Body of pancreas (tissue), 4 donors: ENCODE results near the gene PSD2. TPM values are rescaled to one million over a fixed set of nuclear protein-coding genes. Genes with fewer than 3 reads are reported as not detected.

Experiments
- ATAC-seq: fragments of 150-250 bp; one replicate; pipeline ENCODE4 v1.9.1; 2016
- DNase-seq, 4 donors: peaks; one replicate each; pipeline ENCODE4 v3.0.0-alpha.2; 2019
- H3K27ac ChIP-seq, 4 donors: fragments of 200-600 bp; sonication (generic); 1 replicate in 3 of 4; 2 replicates in 1 of 4; pipeline versions ENCODE4 v1.5.1 to v1.6.1; 2016 to 2019; ENCODE audit warnings: mild to moderate bottlenecking in 1 of 4, mixed read lengths in 1 of 4, moderate library complexity in 1 of 4
- H3K27me3 ChIP-seq, 2 donors: fragments of 200-600 bp; sonication (generic); one replicate each; pipeline ENCODE4 v1.6.0; 2016; ENCODE audit warnings: mild to moderate bottlenecking in 1 of 2
- H3K36me3 ChIP-seq, 2 donors: fragments of 200-600 bp; sonication (generic); replicated peaks in 1 of 2; 2 replicates each; pipeline ENCODE4 v1.5.1; 2016; ENCODE audit warnings: low read depth in 2 of 2; ENCODE audit not compliant: insufficient read depth in 1 of 2
- H3K4me1 ChIP-seq: fragments of 200-600 bp; sonication (generic); one replicate; pipeline ENCODE4 v1.6.0; 2016
- H3K4me3 ChIP-seq, 2 donors: fragments of 200-600 bp; sonication (generic); 1 replicate in 1 of 2; 2 replicates in 1 of 2; pipeline ENCODE4 v1.5.1; 2016 to 2019
- H3K9me3 ChIP-seq, 3 donors: fragments of 200-600 bp; sonication (generic); 1 replicate in 2 of 3; 2 replicates in 1 of 3; pipeline ENCODE4 v1.5.1; 2016
- POLR2A ChIP-seq, 3 donors: fragments of 450-650 bp; IDR thresholded peaks; one replicate each; pipeline ENCODE4 v1.6.1; 2016; ENCODE audit warnings: antibody characterized with exemption in 3 of 3, mild to moderate bottlenecking in 2 of 3
- WGBS, 2 donors: methylation state at CpG; one replicate each; pipeline ENCODE4 v1.1.5; 2017; 5-methylcytosine and 5-hydroxymethylcytosine counted together
- intact Hi-C: fragments of 100-400 bp; cut with DNase I; formaldehyde crosslinking; loops from one replicate; pipeline ENCODE4 v1.15.1; 2023
- total RNA-seq, 2 donors: library from RNA; depleted of rRNA; stranded (reverse); fragments of >200 nt; gene quantifications; one replicate each; pipeline ENCODE4 v1.1.0, GENCODE V29; 2016
- TF ChIP-seq, protein P1 (sequence below), 7 experiments: fragments of 450-650 bp in 4 of 7; fragments of 200-600 bp in 3 of 7; sonication (generic) in 3 of 7; IDR thresholded peaks; one replicate each; pipeline ENCODE4 v1.5.1; 2016 to 2019; ENCODE audit warnings: antibody characterized with exemption in 7 of 7

The PSD2 gene
- total RNA-seq, 2 donors from 2014 or later: 0.52 TPM; not detected in 1

DNA sequence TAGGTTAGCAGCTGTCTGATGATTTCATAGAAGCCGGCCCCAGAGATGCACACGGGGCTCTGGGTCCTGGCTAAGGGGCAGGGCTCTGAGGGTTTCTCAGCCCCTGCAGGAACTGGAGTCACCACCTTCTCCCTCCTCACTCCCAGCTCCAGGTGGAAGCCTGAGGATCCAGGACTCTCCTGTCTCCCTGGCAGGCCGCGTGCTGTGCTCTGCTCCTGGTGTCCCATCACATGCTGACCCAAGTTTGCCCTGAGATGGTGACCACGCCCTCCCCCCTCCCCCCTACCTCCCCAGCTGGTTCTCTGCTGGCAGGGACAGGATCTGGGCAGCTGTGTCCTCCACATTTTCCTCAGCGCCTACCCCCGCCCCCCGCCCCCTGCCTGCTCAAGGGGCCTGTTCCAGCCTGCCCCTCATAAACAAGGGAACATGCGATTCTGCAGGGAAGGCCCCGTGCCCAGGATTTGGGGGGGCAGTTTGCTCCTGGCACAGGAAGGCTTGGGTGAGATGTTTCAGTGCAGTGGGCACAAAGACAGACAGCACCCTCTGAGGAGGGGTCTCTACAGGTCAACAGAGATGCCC, 87.4 kb downstream of the PSD2 start:
- Histone ChIP-seq H3K4me1 (no peaks in the 10 kb centered on the region), H3K4me3 (no peak overlapping the region), H3K9me3 (no peaks in the 10 kb centered on the region), H3K27ac (no peak overlapping the region), H3K27me3 (no peaks in the 10 kb centered on the region), H3K36me3 (no peaks in the 10 kb centered on the region)
- 84% methylated on average over 10 of the region's 10 CpGs; no CpG with 5 or more reads in 1 of the 2 donors for WGBS, 2 donors
- intact Hi-C loops: no loop called here
- DNase-seq (no peak), ATAC-seq (no peak)
- TF ChIP-seq, protein P1, sequence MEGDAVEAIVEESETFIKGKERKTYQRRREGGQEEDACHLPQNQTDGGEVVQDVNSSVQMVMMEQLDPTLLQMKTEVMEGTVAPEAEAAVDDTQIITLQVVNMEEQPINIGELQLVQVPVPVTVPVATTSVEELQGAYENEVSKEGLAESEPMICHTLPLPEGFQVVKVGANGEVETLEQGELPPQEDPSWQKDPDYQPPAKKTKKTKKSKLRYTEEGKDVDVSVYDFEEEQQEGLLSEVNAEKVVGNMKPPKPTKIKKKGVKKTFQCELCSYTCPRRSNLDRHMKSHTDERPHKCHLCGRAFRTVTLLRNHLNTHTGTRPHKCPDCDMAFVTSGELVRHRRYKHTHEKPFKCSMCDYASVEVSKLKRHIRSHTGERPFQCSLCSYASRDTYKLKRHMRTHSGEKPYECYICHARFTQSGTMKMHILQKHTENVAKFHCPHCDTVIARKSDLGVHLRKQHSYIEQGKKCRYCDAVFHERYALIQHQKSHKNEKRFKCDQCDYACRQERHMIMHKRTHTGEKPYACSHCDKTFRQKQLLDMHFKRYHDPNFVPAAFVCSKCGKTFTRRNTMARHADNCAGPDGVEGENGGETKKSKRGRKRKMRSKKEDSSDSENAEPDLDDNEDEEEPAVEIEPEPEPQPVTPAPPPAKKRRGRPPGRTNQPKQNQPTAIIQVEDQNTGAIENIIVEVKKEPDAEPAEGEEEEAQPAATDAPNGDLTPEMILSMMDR (IDR thresholded peaks at IDR 0.05): no peak
- no peak for TF ChIP-seq POLR2A (IDR thresholded peaks at IDR 0.05)

DNA sequence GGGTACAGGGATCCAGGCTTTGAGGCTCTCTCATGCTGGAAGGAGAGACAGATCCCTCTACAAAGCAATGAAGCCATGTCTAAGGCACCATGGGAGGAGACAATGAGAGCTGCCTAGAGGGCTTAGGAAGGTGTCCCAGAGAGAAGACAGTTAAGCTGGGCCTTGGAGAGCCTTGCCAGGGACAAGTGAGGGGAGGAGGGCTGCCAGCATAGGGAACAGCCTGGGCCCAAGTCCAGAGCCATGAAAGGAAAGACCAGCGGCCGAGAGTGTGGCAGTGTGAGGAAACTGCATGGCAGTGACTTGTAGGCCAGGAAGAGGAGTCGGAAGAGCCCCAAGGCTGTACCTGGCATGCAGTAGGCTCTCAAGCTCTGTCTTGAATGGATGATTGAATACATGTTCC, 88.5 kb downstream of the PSD2 start:
- no peaks in the 10 kb centered on the region for H3K4me1 ChIP-seq
- no peaks in the 10 kb centered on the region for H3K9me3 ChIP-seq
- intact Hi-C loops: no loop called here
- WGBS, 2 donors: 84 to 90% methylated on average over 3 of the region's 3 CpGs
- ATAC-seq (no peak), DNase-seq (no peak)
- no peaks in the 10 kb centered on the region for H3K36me3 ChIP-seq
- no peak for TF ChIP-seq POLR2A (IDR thresholded peaks at IDR 0.05)
- TF ChIP-seq, protein P1 (IDR thresholded peaks at IDR 0.05): no peak
- no peak overlapping the region for H3K27ac ChIP-seq
- H3K27me3 ChIP-seq: no peaks in the 10 kb centered on the region
- no peak overlapping the region for H3K4me3 ChIP-seq

DNA sequence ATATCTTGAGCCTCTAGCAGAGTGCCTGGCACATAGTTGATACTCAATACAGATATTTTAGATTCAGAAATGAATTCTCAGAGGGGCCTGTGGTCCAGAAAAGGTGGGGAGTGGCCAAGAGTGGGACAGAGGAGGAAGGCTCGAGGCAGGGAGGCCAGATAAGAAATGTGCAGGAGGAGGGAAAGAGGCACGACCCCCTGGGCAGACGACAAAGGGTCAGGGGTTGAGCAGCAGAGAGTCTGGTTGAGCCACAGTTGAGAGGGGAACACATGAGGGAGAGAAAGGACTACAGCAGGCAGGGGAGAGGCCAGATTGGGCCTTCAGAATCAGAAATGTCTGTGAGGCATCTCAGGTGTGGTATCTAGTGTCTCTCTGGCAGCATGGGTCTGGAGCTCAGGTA, 89.1 kb downstream of the PSD2 start:
- no peak for DNase-seq
- Histone ChIP-seq H3K4me1 (no peaks in the 10 kb centered on the region), H3K27me3 (no peaks in the 10 kb centered on the region), H3K27ac (no peak overlapping the region), H3K36me3 (no peaks in the 10 kb centered on the region), H3K4me3 (no peak overlapping the region), H3K9me3 (no peaks in the 10 kb centered on the region)
- intact Hi-C loops: no loop called here
- TF ChIP-seq, protein P1 (IDR thresholded peaks at IDR 0.05): no peak
- TF ChIP-seq POLR2A (IDR thresholded peaks at IDR 0.05): no peak
- no peak for ATAC-seq
- 76 to 78% methylated on average over 3 of the region's 3 CpGs for WGBS, 2 donors

DNA sequence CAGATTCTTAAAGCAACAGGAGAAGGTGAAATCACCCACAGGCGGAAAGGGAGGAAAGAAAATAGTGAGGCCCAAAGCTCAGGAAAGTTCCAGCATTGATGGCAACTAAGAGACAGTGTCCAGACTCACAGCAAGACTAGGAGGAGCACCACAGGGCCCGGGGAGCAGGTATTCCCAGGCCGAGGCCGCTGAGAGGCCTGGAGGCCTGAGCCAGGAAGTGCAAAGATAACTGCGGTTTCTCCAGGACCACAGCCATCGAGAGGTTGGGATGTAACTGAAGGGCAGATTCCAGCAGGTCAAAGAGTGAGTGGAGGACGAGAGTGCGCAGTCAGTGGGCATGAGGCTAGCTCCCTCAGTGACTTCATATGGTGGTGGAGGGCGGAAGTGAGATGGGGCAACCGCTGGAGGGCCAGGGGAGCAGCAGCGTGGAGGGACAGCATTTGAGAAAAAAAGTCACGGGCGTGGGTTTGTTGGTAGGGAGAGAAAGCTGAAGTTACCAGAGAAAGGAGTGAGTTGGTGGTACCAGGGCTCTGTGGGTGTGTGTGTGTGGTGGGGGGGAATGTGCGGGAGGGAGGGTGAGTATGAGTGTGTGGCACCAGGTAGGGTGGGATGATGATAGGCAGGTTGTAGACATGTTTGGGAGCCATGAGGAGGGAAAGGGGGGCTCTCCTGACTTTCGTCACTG, 89.7 kb downstream of the PSD2 start:
- H3K9me3 ChIP-seq: no peaks in the 10 kb centered on the region
- no peak overlapping the region for H3K4me3 ChIP-seq
- WGBS, 2 donors: 91 to 95% methylated on average over 15 of the region's 15 CpGs
- no peak overlapping the region for H3K27ac ChIP-seq
- no peaks in the 10 kb centered on the region for H3K27me3 ChIP-seq
- H3K4me1 ChIP-seq: no peaks in the 10 kb centered on the region
- H3K36me3 ChIP-seq: no peaks in the 10 kb centered on the region
- intact Hi-C loops: no loop called here
- TF ChIP-seq, protein P1 (IDR thresholded peaks at IDR 0.05): no peak
- no peak for TF ChIP-seq POLR2A (IDR thresholded peaks at IDR 0.05)
- ATAC-seq (no peak), DNase-seq (no peak)

DNA sequence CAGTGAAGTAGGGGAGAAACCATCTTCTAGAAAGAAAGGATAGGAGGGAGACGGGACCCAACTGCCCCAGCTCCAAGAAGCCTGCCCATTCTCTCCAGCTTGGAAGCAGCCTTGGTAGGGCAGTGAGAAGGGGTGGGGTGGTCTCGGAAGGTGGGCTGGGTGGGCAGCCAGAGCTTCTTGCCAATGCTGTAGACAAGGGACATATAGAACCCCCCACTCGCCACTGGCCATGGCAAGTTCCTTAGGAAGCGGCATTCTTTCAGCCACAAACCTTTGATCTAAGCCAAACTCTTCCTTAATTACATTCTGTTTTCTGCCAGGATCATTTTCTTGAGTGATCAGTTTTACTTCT, 90.2 kb downstream of the PSD2 start:
- Histone ChIP-seq H3K36me3 (no peaks in the 10 kb centered on the region), H3K4me1 (no peaks in the 10 kb centered on the region), H3K4me3 (no peak overlapping the region), H3K9me3 (no peaks in the 10 kb centered on the region), H3K27me3 (no peaks in the 10 kb centered on the region), H3K27ac (no peak overlapping the region)
- DNase-seq (no peak), ATAC-seq (no peak)
- intact Hi-C loops: no loop called here
- TF ChIP-seq, protein P1 (IDR thresholded peaks at IDR 0.05): no peak
- TF ChIP-seq POLR2A (IDR thresholded peaks at IDR 0.05): no peak
- 88 to 91% methylated on average over 4 of the region's 4 CpGs for WGBS, 2 donors
